ENCODE data around the gene TSPAN3. TPM values are rescaled to one million over a fixed set of nuclear protein-coding genes. Genes with fewer than 3 reads are reported as not detected.

The TSPAN3 gene
- polyA plus RNA-seq, 1 experiment: 344 TPM

- CTCF ChIA-PET: interaction anchor here (1.1 to 4.9 kb wide), 5 partner anchors 8 to 511 kb away, joined by 4 to 25 read pairs (median 5); no protein-coding TSS in a partner anchor
- TF ChIP-seq, protein P1, sequence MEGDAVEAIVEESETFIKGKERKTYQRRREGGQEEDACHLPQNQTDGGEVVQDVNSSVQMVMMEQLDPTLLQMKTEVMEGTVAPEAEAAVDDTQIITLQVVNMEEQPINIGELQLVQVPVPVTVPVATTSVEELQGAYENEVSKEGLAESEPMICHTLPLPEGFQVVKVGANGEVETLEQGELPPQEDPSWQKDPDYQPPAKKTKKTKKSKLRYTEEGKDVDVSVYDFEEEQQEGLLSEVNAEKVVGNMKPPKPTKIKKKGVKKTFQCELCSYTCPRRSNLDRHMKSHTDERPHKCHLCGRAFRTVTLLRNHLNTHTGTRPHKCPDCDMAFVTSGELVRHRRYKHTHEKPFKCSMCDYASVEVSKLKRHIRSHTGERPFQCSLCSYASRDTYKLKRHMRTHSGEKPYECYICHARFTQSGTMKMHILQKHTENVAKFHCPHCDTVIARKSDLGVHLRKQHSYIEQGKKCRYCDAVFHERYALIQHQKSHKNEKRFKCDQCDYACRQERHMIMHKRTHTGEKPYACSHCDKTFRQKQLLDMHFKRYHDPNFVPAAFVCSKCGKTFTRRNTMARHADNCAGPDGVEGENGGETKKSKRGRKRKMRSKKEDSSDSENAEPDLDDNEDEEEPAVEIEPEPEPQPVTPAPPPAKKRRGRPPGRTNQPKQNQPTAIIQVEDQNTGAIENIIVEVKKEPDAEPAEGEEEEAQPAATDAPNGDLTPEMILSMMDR (IDR thresholded peaks at IDR 0.05; ENCODE audit: insufficient read depth, low read depth, low read length): no peak
- peaks cover 3% of the 10 kb centered on the region for H3K36me3 ChIP-seq (ENCODE audit: control insufficient read depth, insufficient read depth, low read length)
- POLR2A ChIA-PET: no interaction called here
- no peaks in the 10 kb centered on the region for H3K27me3 ChIP-seq (ENCODE audit: control insufficient read depth, insufficient read depth, low read length)
- no peak overlapping the region for H3K4me3 ChIP-seq (ENCODE audit: low read depth, low read length)
- DNase-seq (ENCODE audit: low read depth): no peak
These were observed 38.8 kb downstream of the TSPAN3 start for GRCh38 chr15:77032052-77032646.

- TF ChIP-seq, protein P1 (IDR thresholded peaks at IDR 0.05; ENCODE audit: insufficient read depth, low read depth, low read length): no peak
- ChIA-PET CTCF (interaction anchor here (0.6 to 1.9 kb wide), 3 partner anchors 9 to 512 kb away, joined by 3 to 7 read pairs (median 5); no protein-coding TSS in a partner anchor), POLR2A (no interaction called here)
- no peak overlapping the region for H3K4me3 ChIP-seq (ENCODE audit: low read depth, low read length)
- no peak for DNase-seq (ENCODE audit: low read depth)
- no peaks in the 10 kb centered on the region for H3K27me3 ChIP-seq (ENCODE audit: control insufficient read depth, insufficient read depth, low read length)
- no peaks in the 10 kb centered on the region; the same call in 1 of the 2 replicates for H3K36me3 ChIP-seq (ENCODE audit: control insufficient read depth, insufficient read depth, low read length)
These were observed 39.4 kb downstream of the TSPAN3 start for GRCh38 chr15:77031376-77032050.

DNA sequence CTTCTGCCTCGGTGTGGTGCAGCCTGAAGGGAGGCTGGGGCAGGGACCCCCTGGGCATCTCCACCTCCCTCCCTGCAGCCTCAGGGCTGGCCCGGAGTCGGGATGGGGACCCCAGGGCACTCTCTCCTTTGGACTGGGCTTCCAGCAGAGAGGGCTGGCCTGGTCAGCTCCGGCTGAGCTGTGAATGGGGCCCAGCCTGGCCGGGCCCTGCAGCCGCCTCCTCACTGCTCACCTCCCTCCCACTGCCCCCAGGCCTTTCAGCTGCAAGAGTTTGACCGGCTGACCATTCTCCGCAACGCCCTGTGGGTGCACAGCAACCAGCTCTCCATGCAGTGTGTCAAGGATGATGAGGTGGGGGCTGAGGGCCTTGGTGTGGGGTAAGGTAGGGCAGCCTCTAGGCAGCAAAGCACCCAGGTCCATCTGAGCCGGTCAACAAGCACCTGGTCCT lies 40.0 kb downstream of the TSPAN3 start:
- no peak for DNase-seq (ENCODE audit: low read depth)
- CTCF ChIA-PET: interaction anchor here (0.6 to 1.9 kb wide), 4 partner anchors 9 to 512 kb away, joined by 3 to 7 read pairs (median 6); no protein-coding TSS in a partner anchor
- TF ChIP-seq, protein P1 (IDR thresholded peaks at IDR 0.05; ENCODE audit: insufficient read depth, low read depth, low read length): no peak
- Histone ChIP-seq H3K4me3 (ENCODE audit: low read depth, low read length) (no peak overlapping the region), H3K36me3 (ENCODE audit: control insufficient read depth, insufficient read depth, low read length) (no peaks in the 10 kb centered on the region; the same call in 1 of the 2 replicates), H3K27me3 (ENCODE audit: control insufficient read depth, insufficient read depth, low read length) (no peaks in the 10 kb centered on the region)
- POLR2A ChIA-PET: no interaction called here

- no peak for DNase-seq (ENCODE audit: low read depth)
- ChIA-PET POLR2A (no interaction called here), CTCF (interaction anchor here (1.3 to 1.9 kb wide), 2 partner anchors 8 to 513 kb away, joined by 7 read pairs; no protein-coding TSS in a partner anchor)
- no peaks in the 10 kb centered on the region for H3K36me3 ChIP-seq (ENCODE audit: control insufficient read depth, insufficient read depth, low read length)
- no peaks in the 10 kb centered on the region for H3K27me3 ChIP-seq (ENCODE audit: control insufficient read depth, insufficient read depth, low read length)
- H3K4me3 ChIP-seq (ENCODE audit: low read depth, low read length): no peak overlapping the region
- TF ChIP-seq, protein P1 (IDR thresholded peaks at IDR 0.05; ENCODE audit: insufficient read depth, low read depth, low read length): no peak
These were observed 40.6 kb downstream of the TSPAN3 start for GRCh38 chr15:77030048-77030927.

Data from BJ (cell line).